CD4-positive, alpha-beta T cell treated with Interleukin-6 at 100 ng/mL for 8 hours (primary cell): Measurements from ENCODE around the gene GRID1.

ENCODE experiments used
- DNase-seq: peaks from one replicate; pipeline ENCODE4 v3.0.0-alpha.2; 2020; ENCODE audit warnings: mixed read lengths, low spot score

The GRID1 gene

DNA sequence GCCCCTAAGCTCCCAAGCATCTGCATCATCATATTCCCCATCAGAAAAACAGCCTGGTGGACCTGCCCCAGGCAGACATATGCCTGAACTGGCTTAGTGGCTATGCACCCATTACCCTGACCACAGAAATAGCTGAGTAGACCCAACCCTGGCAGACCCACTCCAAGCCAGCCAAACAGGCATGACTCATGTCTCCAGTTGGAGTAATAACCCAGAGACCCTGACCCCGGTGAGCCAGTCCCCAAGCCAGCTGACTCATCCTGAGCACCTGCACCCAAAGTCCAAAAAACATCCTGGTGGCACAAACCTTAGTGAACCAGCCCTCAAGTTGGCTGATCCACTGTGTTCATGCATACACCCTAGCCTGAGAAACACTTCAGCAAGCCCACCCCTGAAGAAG lies 555.9 kb downstream of the GRID1 start:
- no peak for DNase-seq

GRCh38 chr10:85795460-85795859 lies 571.1 kb downstream of the GRID1 start:
- DNase-seq = no peak

GRCh38 chr10:85794553-85794952 lies 572.0 kb downstream of the GRID1 start:
- no peak for DNase-seq

GRCh38 chr10:85792533-85792858 lies 574.1 kb downstream of the GRID1 start:
- DNase-seq = no peak

DNA sequence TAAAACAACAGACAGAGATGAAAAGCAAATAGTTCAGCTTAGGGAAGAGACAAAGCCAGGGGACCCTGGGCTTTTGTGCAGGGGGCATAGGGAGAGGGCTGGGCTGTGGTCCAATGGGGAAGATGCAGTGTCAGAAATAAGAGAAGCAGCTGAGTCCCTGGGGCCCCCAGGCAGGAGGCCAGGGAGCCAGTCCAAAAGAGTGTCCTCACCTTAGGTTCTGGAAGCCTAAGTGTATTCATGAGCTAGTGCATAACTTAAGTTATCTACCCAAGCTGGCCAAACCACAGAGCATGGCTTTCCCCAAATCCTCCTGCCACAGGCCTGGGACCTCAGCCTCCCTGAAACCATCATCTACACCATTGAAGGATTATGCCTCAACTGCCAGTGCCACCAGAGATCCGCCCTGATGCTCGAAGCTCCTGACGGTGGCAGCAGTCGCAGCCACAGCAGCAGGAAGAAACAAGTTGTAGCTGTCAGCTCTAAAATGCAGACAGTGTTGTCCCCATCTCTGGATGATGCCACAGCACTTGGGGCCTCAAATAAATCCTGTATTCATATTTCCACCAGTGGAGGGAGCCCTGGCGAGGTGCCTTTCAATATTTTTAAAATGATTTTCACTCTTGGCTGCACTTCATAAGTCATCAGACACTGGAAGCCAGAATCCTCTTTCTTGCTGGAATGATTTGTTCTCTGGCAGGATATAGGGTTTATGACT lies 574.6 kb downstream of the GRID1 start:
- no peak for DNase-seq

GRCh38 chr10:85789982-85790789 lies 576.4 kb downstream of the GRID1 start:
- no peak for DNase-seq

DNA sequence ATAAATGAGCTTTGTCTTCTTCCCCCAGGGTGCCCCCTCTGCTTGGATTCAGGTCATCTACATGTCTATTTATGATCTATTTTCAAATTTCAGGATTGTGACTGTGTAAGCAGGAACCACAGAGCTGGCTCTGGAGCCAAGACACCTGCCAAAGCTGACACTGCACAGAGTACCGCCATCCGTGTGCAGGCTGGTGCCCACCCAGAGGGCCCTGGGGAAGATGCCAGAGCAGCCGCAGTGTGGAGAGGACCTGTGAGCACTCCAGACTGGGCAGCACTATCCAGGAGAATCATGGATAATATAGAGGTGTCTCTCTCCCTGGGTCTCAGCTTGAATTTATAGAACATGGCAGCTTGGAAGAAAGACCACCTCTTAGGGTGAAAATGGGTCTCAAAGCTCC lies 577.5 kb downstream of the GRID1 start:
- no peak for DNase-seq

- no peak for DNase-seq
These were observed 578.0 kb downstream of the GRID1 start for GRCh38 chr10:85788570-85788969.

GRCh38 chr10:85787881-85788280 lies 578.7 kb downstream of the GRID1 start:
- DNase-seq = no peak

DNA sequence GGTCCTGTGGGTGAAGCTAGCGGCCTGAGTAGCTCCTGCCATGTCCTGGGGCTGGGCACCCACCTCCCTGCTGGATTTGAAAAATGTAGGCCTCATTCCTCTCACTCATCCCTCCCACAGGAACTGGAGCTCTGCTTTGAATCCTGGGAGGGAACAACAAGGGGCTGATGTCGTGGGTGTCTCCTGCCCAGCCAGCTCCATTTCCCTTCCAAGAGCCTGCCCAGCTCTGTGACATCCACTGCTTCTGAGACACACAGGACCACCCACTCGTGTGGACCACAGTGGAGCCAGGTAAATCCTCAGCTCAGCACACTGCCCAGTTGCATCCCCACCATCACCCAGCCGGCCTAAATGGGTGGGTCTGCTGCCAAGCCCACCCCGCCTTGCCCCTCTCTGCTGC lies 579.2 kb downstream of the GRID1 start:
- no peak for DNase-seq

DNA sequence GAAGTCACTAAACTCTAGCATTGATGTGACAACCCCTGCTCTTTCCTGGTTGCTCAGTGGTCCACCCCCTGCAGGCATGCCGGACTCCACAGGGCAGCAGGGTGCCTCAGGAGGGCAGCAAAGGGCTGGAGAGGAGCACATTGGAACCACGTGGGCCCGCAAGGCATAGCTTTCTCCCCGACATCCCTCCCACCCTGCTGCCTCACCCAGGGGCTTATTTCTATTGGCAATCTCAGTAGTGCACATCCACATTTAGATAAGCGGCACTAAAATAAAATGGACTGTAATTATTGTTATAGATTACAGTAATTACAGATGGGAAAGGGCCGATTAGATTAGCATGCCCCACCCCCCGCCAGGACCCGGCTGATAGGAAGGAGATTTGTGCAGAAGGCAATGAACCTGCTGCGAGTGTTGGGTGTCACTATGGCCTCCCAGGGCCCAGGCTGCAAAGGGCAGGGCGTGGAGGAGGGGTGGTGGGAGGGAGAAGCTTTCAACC lies 580.1 kb downstream of the GRID1 start:
- DNase-seq = no peak

DNA sequence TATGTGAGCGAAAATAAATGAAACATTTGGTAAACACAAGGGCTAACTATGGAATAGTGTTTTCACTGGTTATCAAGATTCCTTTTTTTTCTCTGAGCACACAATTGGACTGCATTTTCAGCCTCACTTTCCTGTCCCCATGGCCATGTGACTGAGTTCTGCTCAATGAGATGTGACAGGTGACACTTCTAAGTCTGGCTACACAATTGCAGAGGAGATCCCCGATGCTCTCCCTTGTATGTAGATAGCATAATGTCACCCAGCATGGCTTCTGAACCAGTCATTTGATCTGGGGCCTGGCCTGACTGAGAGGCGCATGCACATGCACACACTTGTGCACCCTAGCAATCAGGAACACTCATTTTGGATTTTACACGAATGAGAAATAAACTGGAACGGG lies 581.8 kb downstream of the GRID1 start:
- DNase-seq = no peak

DNA sequence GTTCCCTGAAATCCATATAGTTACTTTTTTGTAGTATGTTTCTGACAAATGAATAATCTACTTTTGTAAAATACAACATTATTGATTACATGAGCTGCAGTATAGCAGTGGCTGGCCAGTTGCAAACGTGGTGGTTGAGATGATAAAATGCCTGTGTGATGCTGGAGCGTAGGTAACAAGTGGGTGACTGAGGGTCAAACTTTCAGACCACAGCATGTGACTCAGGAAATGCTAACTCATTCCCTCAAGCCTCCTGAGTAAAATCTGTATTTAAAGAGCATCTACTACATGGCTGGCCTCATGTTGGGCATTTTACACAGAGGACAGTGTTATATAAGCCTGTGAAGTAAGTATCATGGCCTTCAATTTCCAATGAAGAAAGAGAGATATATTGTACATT lies 585.2 kb downstream of the GRID1 start:
- DNase-seq = no peak

GRCh38 chr10:85778074-85778473 lies 588.5 kb downstream of the GRID1 start:
- no peak for DNase-seq

- DNase-seq = no peak
These were observed 598.7 kb downstream of the GRID1 start for GRCh38 chr10:85767891-85768290.

- no peak for DNase-seq
These were observed 602.5 kb downstream of the GRID1 start for GRCh38 chr10:85764108-85764507.

- DNase-seq = no peak
These were observed 604.6 kb downstream of the GRID1 start for GRCh38 chr10:85761906-85762445.

GRCh38 chr10:85741626-85742300 lies 624.8 kb downstream of the GRID1 start:
- DNase-seq = no peak

- no peak for DNase-seq
These were observed 630.6 kb downstream of the GRID1 start for GRCh38 chr10:85735997-85736396.

GRCh38 chr10:85734791-85735190 lies 631.8 kb downstream of the GRID1 start:
- no peak for DNase-seq

- no peak for DNase-seq
These were observed 642.4 kb downstream of the GRID1 start for GRCh38 chr10:85724215-85724614.

GRCh38 chr10:85720931-85721590 lies 645.5 kb downstream of the GRID1 start:
- no peak for DNase-seq
